ENCODE data around the gene CDKN2B-AS1.

CDKN2B-AS1 gene

DNA sequence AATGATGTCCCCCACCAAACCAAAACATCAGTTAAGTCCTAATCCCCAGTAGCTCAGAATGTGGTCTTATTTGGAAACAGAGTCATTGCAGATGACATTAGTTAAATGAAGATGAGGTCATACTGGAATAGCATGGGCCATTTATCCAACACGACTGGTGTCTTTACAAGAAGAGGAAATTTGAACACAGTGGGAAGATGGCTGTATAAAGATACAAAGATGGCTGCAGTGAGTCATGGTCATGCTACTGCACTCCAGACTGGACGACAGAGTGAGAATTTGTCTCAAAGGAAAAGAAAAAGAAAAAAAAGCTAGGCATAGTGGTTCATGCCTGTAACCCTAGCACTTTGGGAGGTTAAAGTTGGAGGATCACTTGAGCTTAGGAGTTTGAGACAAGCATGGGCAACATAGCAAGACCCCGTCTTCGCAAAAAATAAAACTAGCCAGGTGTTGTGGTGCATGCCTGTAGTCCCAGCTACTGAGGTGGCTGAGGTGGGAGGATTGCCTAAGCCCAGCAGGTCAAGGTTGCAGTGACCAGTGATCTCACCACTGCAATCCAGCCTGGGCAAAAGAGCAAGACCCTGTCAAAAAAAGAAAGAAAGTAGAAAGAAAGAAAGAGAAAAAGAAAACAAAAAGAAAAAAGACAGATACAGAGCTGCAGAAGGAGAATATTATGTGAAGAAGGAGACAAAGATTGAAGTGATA lies 144.5 kb downstream of the CDKN2B-AS1 start:
- TF ChIP-seq, protein P1, sequence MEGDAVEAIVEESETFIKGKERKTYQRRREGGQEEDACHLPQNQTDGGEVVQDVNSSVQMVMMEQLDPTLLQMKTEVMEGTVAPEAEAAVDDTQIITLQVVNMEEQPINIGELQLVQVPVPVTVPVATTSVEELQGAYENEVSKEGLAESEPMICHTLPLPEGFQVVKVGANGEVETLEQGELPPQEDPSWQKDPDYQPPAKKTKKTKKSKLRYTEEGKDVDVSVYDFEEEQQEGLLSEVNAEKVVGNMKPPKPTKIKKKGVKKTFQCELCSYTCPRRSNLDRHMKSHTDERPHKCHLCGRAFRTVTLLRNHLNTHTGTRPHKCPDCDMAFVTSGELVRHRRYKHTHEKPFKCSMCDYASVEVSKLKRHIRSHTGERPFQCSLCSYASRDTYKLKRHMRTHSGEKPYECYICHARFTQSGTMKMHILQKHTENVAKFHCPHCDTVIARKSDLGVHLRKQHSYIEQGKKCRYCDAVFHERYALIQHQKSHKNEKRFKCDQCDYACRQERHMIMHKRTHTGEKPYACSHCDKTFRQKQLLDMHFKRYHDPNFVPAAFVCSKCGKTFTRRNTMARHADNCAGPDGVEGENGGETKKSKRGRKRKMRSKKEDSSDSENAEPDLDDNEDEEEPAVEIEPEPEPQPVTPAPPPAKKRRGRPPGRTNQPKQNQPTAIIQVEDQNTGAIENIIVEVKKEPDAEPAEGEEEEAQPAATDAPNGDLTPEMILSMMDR (IDR thresholded peaks at IDR 0.05; ENCODE audit: low read length, missing control alignments), result no peak
- no peak for DNase-seq (ENCODE audit: low read depth)
- H3K4me3 ChIP-seq (replicated peaks; ENCODE audit: low read depth, low read length), result no peak overlapping the region

- no peak overlapping the region for H3K4me3 ChIP-seq (replicated peaks; ENCODE audit: low read depth, low read length)
- TF ChIP-seq, protein P1 (IDR thresholded peaks at IDR 0.05; ENCODE audit: low read length, missing control alignments), result no peak
- DNase-seq (ENCODE audit: low read depth), result peak; percentile 92
Measured at GRCh38 chr9:22141908-22142307, 147.3 kb downstream of the CDKN2B-AS1 start.

DNA sequence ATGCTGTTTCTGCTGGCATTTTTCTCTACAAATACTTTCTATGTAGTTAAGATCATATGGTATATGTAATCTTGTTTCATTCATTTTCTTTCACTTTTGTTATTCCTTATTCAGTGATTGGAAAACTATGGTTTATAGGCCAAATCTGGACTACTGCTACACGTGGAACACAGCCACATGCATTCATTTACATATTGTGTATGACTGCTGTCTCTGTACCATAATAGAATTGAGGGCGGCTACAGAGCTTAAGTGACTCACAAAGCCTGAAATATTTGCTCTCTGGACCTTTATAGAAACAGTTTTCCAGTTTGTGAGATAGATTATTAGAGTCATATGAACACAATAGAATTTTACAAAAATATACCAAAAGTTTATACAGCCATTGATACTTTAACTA lies 148.1 kb downstream of the CDKN2B-AS1 start:
- no peak overlapping the region for H3K4me3 ChIP-seq (replicated peaks; ENCODE audit: low read depth, low read length)
- peak; percentile 58 for DNase-seq (ENCODE audit: low read depth)
- TF ChIP-seq, protein P1 (IDR thresholded peaks at IDR 0.05; ENCODE audit: low read length, missing control alignments), result no peak

DNA sequence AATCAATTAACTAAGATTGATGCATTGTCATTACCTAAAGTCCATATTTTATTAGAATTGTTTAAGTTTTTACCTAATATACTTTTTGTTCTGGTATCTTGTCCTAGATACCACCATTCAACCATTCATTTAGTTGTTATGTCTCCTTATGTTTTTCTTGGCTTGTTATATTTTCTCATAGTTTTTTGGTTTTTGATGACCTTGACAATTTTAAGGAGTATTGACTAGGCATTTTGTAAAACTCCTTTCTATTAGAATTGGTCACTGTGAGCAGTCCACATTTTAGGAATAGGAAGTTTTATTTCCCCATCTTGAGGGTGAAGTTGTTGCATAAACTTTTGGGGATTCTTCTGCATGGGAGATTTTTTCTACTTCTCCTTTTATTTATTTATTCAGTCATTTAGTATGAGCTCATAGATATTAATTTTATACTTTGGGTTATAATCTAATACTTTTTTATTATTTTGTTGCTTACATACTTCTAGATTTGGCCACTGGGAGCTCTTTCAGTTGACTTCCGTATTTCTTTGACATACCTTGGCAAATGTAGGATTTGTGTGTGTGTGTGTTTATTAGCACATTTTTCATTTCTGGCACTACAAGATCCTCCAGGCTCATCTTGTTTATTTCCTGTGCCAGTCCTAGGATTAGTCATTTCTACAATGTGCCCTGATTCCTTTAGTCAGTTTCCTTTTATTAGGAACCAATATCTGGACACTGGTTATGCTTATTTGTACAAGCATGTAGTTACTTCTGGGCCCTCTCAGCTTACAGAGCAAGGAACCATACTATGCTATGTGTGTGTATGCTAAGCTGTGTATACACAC lies 149.4 kb downstream of the CDKN2B-AS1 start:
- TF ChIP-seq, protein P1 (IDR thresholded peaks at IDR 0.05; ENCODE audit: low read length, missing control alignments), result no peak
- DNase-seq (ENCODE audit: low read depth), result peak; percentile 13
- H3K4me3 ChIP-seq (replicated peaks; ENCODE audit: low read depth, low read length), result no peak overlapping the region

DNA sequence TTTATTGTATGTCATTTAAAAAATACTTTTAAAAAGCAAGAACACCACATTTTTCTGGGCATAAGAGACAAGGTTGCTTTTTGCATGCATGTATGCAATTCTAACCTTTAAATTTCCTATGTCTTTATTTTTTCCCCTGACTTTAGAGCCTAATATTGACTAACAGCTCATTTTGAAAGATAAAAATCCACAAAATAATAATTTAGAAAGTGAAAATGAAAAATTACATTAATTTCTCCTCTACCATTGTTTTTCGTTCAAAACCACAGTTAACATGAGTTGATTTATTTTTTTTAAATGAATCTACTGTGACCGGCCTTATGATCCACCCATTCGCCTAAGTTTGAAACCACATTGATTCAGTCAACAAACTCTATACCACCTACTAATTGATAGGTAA lies 152.0 kb downstream of the CDKN2B-AS1 start:
- DNase-seq (ENCODE audit: low read depth), result no peak
- no peak overlapping the region for H3K4me3 ChIP-seq (replicated peaks; ENCODE audit: low read depth, low read length)
- TF ChIP-seq, protein P1 (IDR thresholded peaks at IDR 0.05; ENCODE audit: low read length, missing control alignments), result no peak

- H3K4me3 ChIP-seq (replicated peaks; ENCODE audit: low read depth, low read length), result no peak overlapping the region
- DNase-seq (ENCODE audit: low read depth), result peak; percentile 96
- TF ChIP-seq, protein P1 (IDR thresholded peaks at IDR 0.05; ENCODE audit: low read length, missing control alignments), result no peak
Measured at GRCh38 chr9:22147813-22148527, 153.4 kb downstream of the CDKN2B-AS1 start.
